SK-N-SH (cell line): Measurements from ENCODE around the gene ZNF620. TPM values are rescaled to one million over a fixed set of nuclear protein-coding genes. Genes with fewer than 3 reads are reported as not detected.

Experiments
- CTCF ChIA-PET: fragments of 300-600, 350-600 bp; formaldehyde crosslinking; extraction: SDS; loops from one replicate; lab custom pipeline; 2021; lab: Yijun Ruan, JAX
- POLR2A ChIA-PET: fragments of 350-600 bp; sonication (Branson Sonifier 250); formaldehyde crosslinking; extraction: SDS; loops from one replicate; lab custom pipeline; 2020; ENCODE audit warnings: antibody characterized with exemption, inconsistent platforms; lab: Yijun Ruan, JAX
- DNase-seq: peaks from one replicate; pipeline ENCODE4 v3.0.0; 2012
- H2AFZ ChIP-seq: fragments of 200-600 bp; sonication (generic); 2 replicates; pipeline ENCODE4 v1.8.1; 2016; ENCODE audit warnings: antibody characterized with exemption, mild to moderate bottlenecking, low read depth
- H3F3A ChIP-seq: fragments of 200-600 bp; sonication (generic); replicated peaks from 2 replicates; pipeline ENCODE3; 2016; ENCODE audit warnings: antibody characterized with exemption, mild to moderate bottlenecking; ENCODE audit not compliant: insufficient read depth
- H3K27ac ChIP-seq, 2 experiments: fragments of 200-500 bp in 1 of 2; fragments of 200-600 bp in 1 of 2; sonication (Bioruptor generic) in 1 of 2; sonication (generic), shearing (Covaris generic) in 1 of 2; 2 replicates each; pipeline versions ENCODE4 v1.5.1 to v1.6.1; 2014 to 2016; ENCODE audit warnings: low read depth in 2 of 2, inconsistent platforms in 1 of 2, low read length in 1 of 2, mild to moderate bottlenecking in 1 of 2, mixed read lengths in 1 of 2
- H3K27me3 ChIP-seq: fragments of 200-600 bp; sonication (generic), shearing (Covaris generic); 2 replicates; pipeline ENCODE4 v1.6.1; 2016; ENCODE audit warnings: mixed run types; ENCODE audit not compliant: insufficient read depth
- H3K36me3 ChIP-seq, 2 experiments: fragments of 200-500 bp in 1 of 2; fragments of 200-600 bp in 1 of 2; sonication (Bioruptor generic) in 1 of 2; sonication (generic) in 1 of 2; replicated peaks in 1 of 2; 2 replicates each; pipeline versions ENCODE3 to v1.5.1; 2014 to 2016; ENCODE audit warnings: low read length in 1 of 2, mild to moderate bottlenecking in 1 of 2; ENCODE audit not compliant: insufficient read depth in 2 of 2, control insufficient read depth in 1 of 2
- H3K4me1 ChIP-seq, 2 experiments: fragments of 200-500 bp in 1 of 2; fragments of 200-600 bp in 1 of 2; sonication (Bioruptor generic) in 1 of 2; sonication (generic), shearing (Covaris generic) in 1 of 2; 2 replicates each; pipeline versions ENCODE4 v1.5.1 to v1.6.1; 2014 to 2016; ENCODE audit warnings: low read depth in 1 of 2, low read length in 1 of 2, mixed run types in 1 of 2; ENCODE audit not compliant: insufficient read depth in 2 of 2, control insufficient read depth in 1 of 2
- H3K4me2 ChIP-seq: fragments of 200-600 bp; sonication (generic), shearing (Covaris generic); 2 replicates; pipeline ENCODE4 v1.6.1; 2017; ENCODE audit warnings: mixed run types
- H3K4me3 ChIP-seq, 2 experiments: fragments of 200-500 bp in 1 of 2; fragments of 200-600 bp in 1 of 2; sonication (Bioruptor generic) in 1 of 2; sonication (generic), shearing (Covaris generic) in 1 of 2; 2 replicates each; pipeline versions ENCODE4 v1.5.1 to v1.8.1; 2014 to 2016; ENCODE audit warnings: low read depth in 2 of 2, inconsistent platforms in 1 of 2, low read length in 1 of 2, mild to moderate bottlenecking in 1 of 2, mixed read lengths in 1 of 2, moderate library complexity in 1 of 2
- H3K79me2 ChIP-seq: fragments of 200-600 bp; sonication (generic); 2 replicates; pipeline ENCODE4 v1.8.1; 2017; ENCODE audit warnings: mild to moderate bottlenecking; ENCODE audit not compliant: insufficient read depth
- H3K9ac ChIP-seq: fragments of 200-600 bp; sonication (generic); 2 replicates; pipeline ENCODE4 v1.6.1; 2017; ENCODE audit warnings: mixed run types
- H3K9me2 ChIP-seq: fragments of 200-600 bp; sonication (generic); 2 replicates; pipeline ENCODE4 v1.6.1; 2017; ENCODE audit warnings: mixed run types
- H3K9me3 ChIP-seq: fragments of 200-600 bp; sonication (generic); 2 replicates; pipeline ENCODE4 v1.6.1; 2017; ENCODE audit warnings: mixed run types, mild to moderate bottlenecking, moderate library complexity
- H4K20me1 ChIP-seq: fragments of 200-600 bp; sonication (generic); 2 replicates; pipeline ENCODE4 v1.6.1; 2017; ENCODE audit warnings: mild to moderate bottlenecking, mixed run types; ENCODE audit not compliant: insufficient read depth
- CHD2 ChIP-seq: fragments of 150-350 bp; IDR thresholded peaks from 2 replicates; pipeline ENCODE4 v1.6.1; 2018; ENCODE audit warnings: low read length; ENCODE audit not compliant: partially characterized antibody
- CTCF ChIP-seq: fragments of 200-600 bp; sonication (generic); IDR thresholded peaks from 2 replicates; pipeline ENCODE4 v1.6.1; 2017; ENCODE audit warnings: antibody characterized with exemption, mild to moderate bottlenecking, moderate library complexity
- ELF1 ChIP-seq: IDR thresholded peaks from 2 replicates; pipeline ENCODE4 v1.4.0; 2012
- IRF3 ChIP-seq: fragments of 150-350 bp; IDR thresholded peaks from 2 replicates; pipeline ENCODE4 v1.6.1; 2016; ENCODE audit warnings: mild to moderate bottlenecking, low read depth, low read length
- PBX3 ChIP-seq: IDR thresholded peaks from 2 replicates; pipeline ENCODE4; 2012
- REST ChIP-seq: IDR thresholded peaks from 2 replicates; pipeline ENCODE4 v1.6.1; 2012; ENCODE audit warnings: mild to moderate bottlenecking, low read depth, low read length, moderate library complexity
- RFX5 ChIP-seq: IDR thresholded peaks from 2 replicates; pipeline ENCODE4 v1.6.1; 2012; ENCODE audit warnings: mild to moderate bottlenecking, improper control_type of control experiment, low read length
- SIN3A ChIP-seq: IDR thresholded peaks from 2 replicates; pipeline ENCODE4 v1.6.1; 2012; ENCODE audit warnings: low read depth, mild to moderate bottlenecking, low read length, moderate library complexity, borderline replicate concordance
- SMC3 ChIP-seq: IDR thresholded peaks from 2 replicates; pipeline ENCODE4 v1.6.1; 2012; ENCODE audit warnings: low read depth, low read length, improper control_type of control experiment
- TCF12 ChIP-seq: IDR thresholded peaks from 2 replicates; pipeline ENCODE4 v1.4.0; 2012
- TEAD4 ChIP-seq: IDR thresholded peaks from 2 replicates; pipeline ENCODE4 v1.4.0; 2012; ENCODE audit warnings: mild to moderate bottlenecking, borderline replicate concordance; ENCODE audit not compliant: insufficient read depth
- USF2 ChIP-seq: fragments of 150-350 bp; IDR thresholded peaks from 2 replicates; pipeline ENCODE4 v1.6.1; 2017; ENCODE audit warnings: antibody characterized with exemption, low read length, low read depth, borderline replicate concordance
- WGBS: methylation state at CpG from one replicate; pipeline ENCODE4 v1.1.6; 2017; ENCODE audit warnings: low lambda C conversion rate; 5-methylcytosine and 5-hydroxymethylcytosine counted together
- polyA plus RNA-seq, 3 experiments: library from polyadenylated mRNA; depleted of rRNA; stranded (reverse); fragments of >200 nt; gene quantifications; 2 replicates each; pipeline ENCODE4 v1.2.3, GENCODE V29; 2012

ZNF620 gene
- polyA plus RNA-seq, 1 of the 3 experiments (the other 2 are of a cell fraction), result 2.0 TPM

GRCh38 chr3:40470701-40471100 lies 35.1 kb upstream of the ZNF620 start:
- POLR2A ChIA-PET, result no interaction called here

More at GRCh38 chr3:40470701-40471100, 35.1 kb upstream of the ZNF620 start:
- no peaks in the 10 kb centered on the region for H3K9me3 ChIP-seq
- TF ChIP-seq SMC3, result no peak
- TF ChIP-seq CHD2, result no peak
- no peak for TF ChIP-seq REST
- no peak for TF ChIP-seq SIN3A
- no peak for TF ChIP-seq PBX3
- TF ChIP-seq ELF1, result no peak
- no peak for TF ChIP-seq TCF12
- no peak for TF ChIP-seq RFX5
- TF ChIP-seq CTCF, result no peak
- no peak for TF ChIP-seq USF2
- no peak for TF ChIP-seq TEAD4
- TF ChIP-seq IRF3, result no peak
- no peaks in the 10 kb centered on the region for H4K20me1 ChIP-seq
- H3K9ac ChIP-seq, result no peak overlapping the region
- H3K36me3 ChIP-seq, result peaks cover 0 to 3% of the 10 kb centered on the region in 2 experiments
- no peaks in the 10 kb centered on the region for H3K4me1 ChIP-seq
- 69% methylated on average over 4 of the region's 4 CpGs for WGBS
- H3K4me3 ChIP-seq, result no peak overlapping the region
- no peaks in the 10 kb centered on the region for H3K27me3 ChIP-seq
- H3K9me2 ChIP-seq, result no peaks in the 10 kb centered on the region
- no peak for DNase-seq
- no peak overlapping the region for H3K27ac ChIP-seq
- no peak overlapping the region for H3K4me2 ChIP-seq
- CTCF ChIA-PET, result interaction anchor here (1.0 kb wide), 1 partner anchor 13 kb away, joined by 3 read pairs; no protein-coding TSS in a partner anchor
- H3K79me2 ChIP-seq, result no peaks in the 10 kb centered on the region
- H2AFZ ChIP-seq, result no peak overlapping the region
- H3F3A ChIP-seq, result peaks cover 18% of the 10 kb centered on the region
